GM21576 (cell line): ENCODE results near the gene C3orf18.

ENCODE experiments used
- ATAC-seq: cut with Tn5 transposase; IDR thresholded peaks from one replicate; pipeline ENCODE4 v1.9.1; 2021; ENCODE audit warnings: mild to moderate bottlenecking, moderate library complexity; ENCODE audit not compliant: unreplicated experiment

C3orf18 gene

DNA sequence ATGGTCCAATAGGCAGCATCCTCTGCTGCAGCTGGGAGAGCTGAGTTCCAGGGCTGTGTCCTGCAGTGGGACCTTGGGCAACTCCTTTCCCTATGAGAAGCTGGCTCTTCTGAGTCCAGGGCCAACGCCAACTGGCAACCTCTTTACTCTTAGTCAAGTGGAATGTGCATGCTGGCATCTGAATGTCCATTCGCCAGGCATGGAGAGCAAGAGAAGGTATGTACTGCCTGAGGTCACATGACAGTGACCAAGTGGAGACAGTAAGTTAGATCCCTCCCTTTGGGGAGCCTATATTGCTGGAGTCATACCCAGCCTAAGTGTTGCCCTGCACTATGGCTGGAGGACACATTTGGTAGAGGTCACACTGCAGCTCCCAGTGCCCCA is 13.9 kb upstream of the C3orf18 start:
- no peak for ATAC-seq

DNA sequence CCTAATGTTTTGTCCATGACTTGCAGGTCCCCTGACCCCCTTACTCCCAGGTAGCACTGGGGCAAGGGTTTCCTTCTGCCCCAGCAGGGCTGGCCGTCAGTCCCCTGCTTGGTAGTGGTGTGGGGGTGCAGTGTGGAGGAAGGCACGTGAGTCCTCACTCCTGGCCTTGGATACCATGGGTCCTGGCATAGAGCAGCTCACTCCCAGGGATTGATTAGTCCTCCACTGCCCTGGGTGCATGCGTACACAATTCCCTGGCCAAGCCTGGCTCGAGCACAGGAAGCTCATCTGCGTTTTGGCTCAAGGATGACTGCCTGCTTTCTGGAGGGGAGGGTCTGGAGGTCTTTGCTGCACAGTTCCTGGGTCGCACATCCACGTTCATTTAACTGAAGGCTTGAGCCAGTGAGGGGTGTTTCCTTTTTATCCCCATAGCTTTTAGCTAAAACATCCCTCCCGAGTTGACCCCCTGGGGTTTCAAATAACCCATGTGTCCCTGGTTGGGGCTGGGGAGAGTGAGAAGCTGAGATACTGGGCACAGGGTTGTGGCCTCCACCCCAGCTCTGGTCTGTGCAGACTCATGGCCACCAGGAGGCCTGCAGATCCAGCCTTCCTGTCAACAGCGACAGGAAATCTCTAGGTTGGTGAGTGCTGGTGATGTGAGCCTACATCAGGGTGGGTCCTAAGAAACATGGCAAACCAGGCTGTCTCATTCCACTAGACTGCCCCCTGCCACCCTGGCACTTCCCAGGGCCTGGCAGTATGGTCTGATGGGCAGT is 13.3 kb upstream of the C3orf18 start:
- no peak for ATAC-seq

DNA sequence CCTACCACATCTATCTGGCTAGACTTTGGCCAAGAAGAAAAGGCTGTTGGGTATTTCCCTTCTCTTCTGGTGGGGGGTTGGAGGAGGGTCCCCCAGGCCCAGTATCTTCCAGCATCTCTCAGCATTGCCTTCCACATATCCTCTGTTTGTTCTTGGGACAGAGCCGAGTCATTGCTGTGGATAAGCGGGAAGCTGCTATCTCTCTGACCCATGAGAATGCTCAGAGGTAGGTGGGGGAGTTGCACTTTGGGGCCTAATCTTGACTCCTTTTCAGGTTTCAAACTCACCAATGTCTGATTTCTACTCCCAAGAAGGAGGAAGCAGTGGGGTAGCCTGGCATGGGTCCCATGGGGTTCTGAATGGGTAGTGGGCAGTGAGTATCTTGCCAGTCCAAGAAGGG is 9.8 kb upstream of the C3orf18 start:
- ATAC-seq: no peak

DNA sequence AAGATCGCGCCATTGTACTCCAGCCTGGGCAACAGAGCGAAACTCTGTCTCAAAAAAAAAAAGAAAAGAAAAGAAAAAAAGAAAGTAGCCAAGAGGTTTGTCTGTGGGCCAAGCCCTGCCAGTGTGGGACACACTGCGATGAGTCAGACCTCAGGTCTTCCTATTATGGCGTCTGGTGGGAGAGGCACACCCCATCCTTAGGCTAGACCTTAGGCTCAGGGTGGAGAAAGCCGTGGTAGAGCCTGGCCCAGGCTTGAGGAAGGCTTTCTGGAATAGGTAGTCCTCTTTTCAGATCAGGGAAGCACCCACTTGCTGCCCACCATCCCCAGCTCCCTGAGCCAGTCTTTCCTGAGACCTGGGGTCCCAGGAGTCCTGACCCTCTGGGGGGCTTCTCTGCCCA is 7.8 kb upstream of the C3orf18 start:
- ATAC-seq: no peak

DNA sequence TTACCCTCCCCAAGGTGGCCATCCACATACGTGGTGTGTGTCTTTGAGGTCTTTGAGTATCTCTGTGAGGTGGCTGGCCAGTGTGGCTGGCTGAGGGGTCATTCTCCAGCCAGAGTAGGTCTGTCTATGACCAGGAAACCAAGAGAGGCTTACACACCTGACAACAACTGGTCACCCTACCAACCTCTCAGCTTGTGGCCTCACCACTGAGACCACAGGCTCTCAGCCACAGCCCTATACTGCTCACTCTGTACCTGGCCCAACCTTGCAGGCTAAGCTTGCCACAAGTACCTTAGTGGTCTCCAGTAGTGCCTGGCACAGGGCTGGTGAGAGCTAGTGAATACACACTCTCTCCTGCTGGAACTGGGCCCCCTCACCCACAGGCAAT is 6.9 kb upstream of the C3orf18 start:
- no peak for ATAC-seq

DNA sequence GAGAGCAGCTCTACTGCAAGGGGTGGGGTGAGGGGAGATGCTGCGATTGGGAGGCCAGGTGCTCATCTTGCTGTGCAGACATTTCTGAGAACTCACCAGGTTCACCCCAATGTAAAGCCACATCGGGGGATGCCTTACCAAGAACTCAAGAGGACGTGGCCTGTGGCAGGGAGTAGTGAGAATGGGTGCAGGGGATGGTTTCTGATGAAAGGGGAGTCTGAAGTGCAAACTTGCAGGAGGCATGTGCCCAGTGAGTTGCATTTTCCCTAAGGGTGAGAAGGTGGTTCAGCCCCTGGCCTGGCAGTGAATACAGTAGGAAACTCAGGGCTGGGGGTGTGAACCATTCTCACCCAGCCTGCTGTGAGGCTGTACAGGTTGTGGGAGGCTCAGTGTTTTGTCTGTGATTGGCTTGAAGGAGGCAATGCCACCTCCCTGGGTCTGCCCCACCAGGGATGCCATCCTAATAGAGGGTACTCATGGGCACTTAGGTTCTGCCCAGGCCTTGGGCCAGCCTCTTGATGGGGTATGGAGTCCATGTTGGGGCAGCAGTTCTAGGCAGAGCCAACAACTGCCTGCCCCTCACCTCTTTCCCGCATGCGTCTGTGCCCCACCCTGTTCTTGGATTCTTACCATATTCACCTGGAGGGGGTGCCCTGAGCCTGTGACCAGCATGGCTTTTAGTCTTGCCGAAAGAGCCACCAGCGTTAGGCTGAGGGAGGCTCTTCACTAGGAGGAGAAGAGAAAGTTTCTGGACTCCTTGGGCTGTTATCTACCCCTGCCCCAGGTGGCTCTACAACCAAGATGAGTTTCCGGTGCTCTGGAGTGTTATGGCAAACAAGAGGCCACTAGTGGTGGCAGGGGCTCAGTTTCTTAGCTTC is 6.3 kb upstream of the C3orf18 start:
- no peak for ATAC-seq

DNA sequence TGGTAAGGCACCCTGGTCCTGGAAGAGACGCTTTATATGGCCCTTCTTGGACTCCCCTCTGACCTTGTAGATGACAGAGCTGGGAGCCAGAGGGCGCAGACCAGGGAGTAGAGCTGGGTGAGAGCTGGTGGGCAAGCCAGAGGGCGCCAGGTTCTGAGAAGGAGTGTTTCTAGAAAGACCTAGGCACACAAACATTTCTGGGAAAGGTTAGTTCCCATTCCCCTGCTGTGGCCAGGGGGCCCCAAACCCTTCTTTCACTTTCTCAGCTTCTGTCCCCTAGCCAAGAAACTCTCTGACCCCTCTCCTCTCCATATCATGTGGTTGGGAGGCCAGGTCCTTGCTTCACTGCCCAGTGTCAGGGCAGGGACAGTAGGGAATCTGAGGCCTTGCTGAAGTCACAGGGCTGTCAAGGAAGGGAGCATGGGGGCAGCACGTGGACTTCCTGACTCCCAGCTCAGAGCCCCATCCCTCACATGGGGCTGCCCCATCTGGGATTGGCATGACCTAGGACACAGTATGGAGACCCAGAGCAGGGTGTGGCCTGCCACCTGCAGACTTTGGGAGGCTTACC is 5.3 kb upstream of the C3orf18 start:
- no peak for ATAC-seq

DNA sequence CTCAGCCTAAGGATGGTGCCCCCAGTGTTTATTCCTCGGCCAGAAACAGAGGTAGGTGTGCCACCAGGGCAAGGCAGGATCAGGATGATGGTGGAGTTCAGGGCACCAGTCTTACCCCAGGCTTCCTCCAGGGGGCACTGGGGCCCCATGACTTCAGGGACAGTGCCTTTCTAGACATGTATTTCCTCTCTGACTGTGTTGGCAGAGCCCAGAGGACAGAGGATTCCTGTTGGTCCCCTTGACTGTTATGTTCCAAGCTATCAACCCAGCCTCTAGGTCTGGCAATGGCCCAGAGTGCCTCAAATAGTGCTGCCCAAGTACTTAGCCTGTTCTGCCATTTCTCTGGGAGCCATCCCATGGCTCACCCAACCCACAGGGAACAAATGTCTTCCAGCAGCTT is 4.6 kb upstream of the C3orf18 start:
- ATAC-seq: no peak

DNA sequence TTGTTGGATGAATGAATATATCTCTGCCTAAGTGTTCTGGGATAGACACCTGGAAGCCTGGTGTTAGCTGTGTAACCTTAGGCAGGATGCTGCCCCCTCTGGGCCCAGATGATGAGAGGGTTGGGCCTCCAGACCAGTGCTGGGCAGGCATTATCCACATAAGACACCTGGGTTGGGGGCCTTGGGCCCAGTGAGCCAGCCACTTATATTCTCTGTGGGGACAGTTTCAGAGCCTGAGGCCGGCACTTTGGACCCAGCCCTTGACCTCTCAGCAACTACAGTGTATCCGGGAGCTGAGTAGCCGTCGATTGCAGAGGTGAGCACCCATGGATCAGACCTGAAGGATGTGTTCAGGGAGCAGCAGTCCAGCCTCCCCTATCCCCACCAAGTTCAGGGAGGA is 3.9 kb upstream of the C3orf18 start:
- no peak for ATAC-seq

DNA sequence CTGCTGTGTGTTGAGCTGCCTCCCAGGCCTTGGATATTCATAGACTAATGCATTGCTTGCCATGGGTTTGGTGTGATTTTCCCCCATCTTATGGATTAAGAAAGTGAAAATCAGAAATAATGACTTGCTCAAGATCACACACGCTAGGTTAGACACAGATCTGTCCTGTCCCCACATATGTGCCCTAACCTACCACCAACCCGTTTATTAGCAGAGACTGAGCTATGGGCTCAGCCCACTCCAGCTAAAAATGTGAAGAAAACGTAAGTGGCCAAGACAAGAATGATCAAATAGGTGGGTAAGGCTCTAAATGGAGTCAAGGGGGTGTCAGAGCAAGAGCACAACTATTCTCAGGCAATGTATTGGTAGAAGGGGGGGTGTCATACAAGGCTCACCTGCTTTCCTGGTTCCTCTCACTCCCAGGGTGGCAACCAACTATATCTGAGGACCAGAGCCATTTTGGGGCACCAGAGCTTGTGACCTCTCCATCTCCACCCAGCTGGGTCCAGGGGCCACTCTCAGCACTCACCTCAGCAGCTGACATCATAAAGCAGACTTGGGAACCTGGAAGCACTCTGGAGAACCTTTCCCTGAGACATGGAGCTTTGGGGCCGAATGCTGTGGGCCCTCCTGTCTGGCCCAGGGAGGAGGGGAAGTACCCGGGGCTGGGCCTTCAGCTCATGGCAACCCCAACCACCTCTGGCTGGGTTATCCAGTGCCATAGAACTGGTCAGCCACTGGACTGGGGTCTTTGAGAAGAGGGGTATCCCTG is 3.1 kb upstream of the C3orf18 start:
- no peak for ATAC-seq

DNA sequence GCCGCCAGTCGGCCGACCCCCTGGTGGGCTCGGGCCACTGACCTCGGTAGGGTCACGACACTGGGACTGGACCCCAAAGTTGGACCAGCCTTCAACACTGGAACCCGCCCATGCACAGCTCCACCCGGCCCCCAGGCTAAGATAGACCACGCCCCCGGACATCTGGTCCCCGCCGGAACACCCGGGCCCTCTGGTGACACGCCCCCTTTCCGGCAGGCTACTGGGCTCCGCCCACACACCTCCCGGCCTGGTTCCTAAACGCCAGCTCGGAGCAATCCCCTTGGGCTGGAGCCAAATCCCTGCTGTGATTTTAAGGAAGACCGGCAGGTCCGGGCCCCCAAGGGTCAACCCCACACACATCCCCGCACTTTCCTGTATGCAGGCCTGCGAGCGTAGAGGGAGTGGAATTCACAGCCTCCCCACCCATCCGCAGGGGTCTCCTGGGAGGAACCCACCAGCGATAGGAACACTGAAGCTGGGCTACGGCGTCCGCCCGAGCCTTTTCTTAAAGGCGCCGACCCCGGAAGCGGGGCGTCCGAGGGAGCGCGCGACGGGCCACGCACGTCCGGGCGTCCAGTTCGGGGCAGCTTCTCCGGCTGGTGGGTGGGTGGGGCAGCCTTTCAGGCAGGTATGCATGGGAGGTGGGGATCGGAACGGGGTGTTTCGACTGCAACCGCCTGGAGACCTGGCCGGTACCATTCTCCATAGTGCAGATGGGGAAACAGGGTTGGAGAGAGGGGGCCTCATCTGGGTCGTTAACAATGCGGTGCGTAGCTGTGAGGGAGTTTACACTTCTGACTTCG is 1.6 kb upstream of the C3orf18 start, which contains the start of gene HEMK1:
HEMK1 (plus strand) TSS at position 576 of the 803 bp plus-strand sequence. CDS start 1,583 bp downstream, outside the sequence.
- ATAC-seq: peak; percentile 55

DNA sequence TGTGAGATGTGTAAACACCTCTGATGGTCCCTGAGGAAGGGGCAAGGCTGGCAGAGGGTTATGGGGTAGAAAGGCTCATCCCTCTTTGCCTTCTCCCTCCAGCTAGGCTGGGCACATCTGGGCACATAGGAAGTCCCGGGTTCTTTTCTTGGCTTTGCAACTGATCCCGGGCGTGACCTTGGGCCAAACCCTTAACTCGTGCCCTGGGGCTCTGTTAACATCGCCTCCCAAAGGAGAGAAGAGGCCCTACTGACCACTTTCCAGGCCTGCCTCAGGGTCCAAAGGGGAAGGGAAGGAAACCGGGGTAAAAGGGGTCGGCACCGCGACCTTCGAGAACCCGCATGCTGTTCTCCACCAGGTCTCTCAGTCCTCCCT is 549 bp downstream of the C3orf18 start:
- no peak for ATAC-seq

DNA sequence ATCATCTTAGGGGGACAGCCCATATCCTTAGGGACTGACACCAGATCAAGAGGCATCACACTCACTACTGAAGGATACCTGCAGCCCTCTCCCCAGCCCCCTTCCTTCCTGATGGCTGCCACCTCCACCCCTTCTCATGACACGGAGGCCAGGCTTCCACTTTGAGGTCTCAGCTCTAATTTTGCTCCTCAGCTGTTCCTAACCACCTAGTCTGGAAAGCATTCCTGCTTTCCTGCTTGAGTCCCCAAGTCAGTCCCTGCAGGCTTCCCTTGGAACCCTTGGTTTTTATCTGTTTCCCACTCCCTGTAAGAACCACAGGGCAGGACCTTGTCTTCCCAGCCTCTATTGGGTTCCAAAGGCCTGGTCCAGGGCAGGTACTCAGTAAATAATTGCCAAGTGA is 3.2 kb downstream of the C3orf18 start:
- ATAC-seq: no peak

DNA sequence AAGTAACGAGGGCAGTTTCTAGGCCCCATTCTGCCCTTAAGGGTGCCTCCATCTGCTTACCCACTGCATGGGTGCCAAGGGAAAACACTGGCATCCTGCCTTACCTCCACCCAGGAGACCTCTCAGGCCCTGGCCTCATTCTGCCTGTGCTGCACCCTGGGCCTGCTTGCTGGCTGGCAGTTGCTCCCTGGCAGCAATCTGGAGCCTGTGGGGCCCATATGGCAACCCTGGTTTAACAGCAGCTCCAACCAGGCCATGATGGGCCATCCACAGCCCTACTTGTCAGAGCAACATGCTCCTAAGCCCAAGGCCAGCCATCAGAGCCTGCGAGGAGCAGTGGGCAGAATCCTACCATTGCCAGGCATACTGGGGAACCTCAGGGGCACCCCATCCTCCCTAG is 3.7 kb downstream of the C3orf18 start:
- no peak for ATAC-seq

DNA sequence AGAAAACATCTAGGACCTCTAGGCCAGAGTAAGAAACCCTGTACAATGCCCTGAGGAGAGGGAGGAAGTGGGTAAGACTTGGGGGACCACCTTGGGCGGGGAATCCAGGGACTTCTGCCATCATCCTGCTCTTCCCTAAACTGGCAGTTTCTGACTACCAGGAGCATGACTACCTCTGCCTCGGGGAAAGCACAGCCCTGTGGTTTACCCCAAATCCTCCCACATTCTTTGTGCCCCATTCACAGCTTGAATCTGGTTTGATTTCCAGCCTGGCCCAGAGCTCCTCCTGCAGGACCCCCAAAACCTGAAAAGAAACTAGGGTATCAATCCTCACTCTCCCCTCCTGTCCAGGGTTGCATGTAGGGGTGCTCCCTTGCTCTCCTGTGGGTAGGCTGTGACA is 4.7 kb downstream of the C3orf18 start:
- ATAC-seq: no peak

DNA sequence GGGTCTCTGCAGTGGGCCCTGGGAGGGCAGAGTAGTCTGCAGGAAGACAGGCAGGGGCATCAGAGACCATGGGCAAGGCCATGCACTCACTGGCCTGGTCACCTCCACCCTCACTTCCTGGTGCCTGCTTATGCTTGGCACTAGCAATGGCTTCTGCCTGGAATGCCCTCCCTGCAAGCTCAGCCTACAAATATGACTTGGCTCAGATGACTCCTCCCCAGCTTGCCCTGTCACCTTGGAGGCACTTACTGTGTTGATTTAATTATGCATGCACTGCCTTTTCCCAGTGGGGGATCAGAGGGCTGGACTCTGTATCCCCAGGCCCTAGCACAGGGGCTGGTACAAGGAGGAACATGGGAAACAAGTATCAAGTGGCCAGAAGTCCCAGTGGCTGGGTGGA is 7.8 kb downstream of the C3orf18 start:
- no peak for ATAC-seq

DNA sequence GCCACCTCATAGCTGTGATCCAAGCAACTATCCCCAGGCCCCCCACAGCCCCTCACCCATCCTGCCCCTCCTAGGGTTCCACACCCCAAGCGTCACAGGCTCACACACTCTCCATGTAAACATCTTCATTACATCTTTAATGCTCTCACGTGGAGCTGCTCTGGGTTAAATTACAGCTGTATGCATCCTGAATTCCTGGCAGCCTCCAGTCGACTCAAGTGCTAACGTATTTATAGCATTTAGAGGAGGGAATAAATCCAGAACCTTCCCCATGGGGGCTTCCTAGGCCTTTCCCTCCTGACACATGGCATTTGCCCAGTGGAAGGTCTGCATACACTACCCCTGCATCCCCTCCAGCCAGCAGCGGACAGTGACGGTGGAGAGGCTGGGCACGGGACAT is 9.6 kb downstream of the C3orf18 start:
- no peak for ATAC-seq

DNA sequence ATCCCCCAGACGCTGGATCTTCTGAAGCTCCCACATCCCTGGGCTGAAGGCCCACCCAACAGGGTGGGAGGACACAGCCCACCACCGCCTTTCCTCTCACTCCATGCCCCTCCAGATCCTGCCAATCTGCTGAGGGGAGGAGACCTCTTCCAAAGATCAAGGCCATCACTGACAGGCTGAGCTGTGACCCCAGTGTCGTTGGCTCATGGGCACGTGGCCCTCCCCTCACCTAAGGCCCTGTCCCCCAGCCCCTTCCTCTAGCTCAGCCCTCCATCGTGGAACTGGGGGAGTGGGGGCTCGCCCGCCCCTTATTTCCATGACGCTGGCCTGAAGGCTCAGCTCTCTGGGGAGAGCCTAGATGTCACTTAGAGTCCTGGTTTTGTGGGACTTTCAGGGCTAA is 10.4 kb downstream of the C3orf18 start:
- no peak for ATAC-seq

DNA sequence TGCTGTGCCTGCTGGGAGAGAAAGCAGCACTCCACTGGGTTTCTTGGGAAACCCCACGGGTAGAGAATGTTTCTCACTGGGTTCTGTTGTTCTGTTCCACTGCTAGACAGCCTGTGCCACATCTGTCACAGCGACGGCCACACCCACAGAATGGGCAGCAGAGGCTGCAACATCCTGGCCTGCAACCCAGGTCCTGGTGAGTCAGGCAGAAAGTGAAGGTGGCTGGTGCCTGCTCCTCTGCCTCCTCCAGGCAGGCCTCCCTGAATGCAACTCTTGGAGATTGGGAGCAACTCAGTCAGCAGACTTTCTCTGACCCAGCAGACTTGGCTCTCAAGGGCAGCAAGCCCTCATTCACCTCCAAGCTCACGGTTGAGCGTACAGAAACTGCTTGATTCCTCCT is 13.0 kb downstream of the C3orf18 start:
- no peak for ATAC-seq

DNA sequence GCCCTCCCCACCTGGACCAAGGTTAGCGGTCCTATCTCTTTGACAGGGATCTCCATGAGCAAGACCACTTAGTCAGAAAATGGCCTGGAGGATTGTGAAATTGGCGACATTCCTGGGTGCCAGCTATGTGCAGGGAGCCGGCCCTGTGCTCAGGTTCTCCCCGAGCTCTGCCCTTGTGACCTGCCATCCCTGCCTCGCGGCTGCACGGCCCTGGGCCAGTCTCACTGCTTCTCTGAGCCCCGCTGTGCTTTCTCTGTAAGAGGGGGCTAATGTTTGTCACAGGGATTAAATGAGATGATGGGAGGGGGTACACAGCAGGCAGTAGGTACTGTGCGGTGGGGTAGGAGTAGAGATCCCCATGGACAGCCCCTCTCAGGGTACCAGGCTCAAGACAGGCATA is 14.9 kb downstream of the C3orf18 start:
- ATAC-seq: no peak
